HEK293 (cell line): ENCODE data around the gene PCDHB11.

Experiments used
- CTCF ChIA-PET: fragments of 350-600 bp; formaldehyde crosslinking; extraction: SDS; loops from one replicate; lab custom pipeline; 2021; ENCODE audit warnings: antibody characterized with exemption; lab: Yijun Ruan, JAX
- POLR2A ChIA-PET: fragments of 300-600 bp; formaldehyde crosslinking; extraction: SDS; loops from one replicate; lab custom pipeline; 2020; ENCODE audit warnings: antibody characterized with exemption, inconsistent platforms; lab: Yijun Ruan, JAX
- H3K27ac ChIP-seq: fragments of 200-500 bp; sonication (Bioruptor generic); 2 replicates; pipeline ENCODE4 v1.5.1; 2014; ENCODE audit warnings: low read depth, low read length, control low read depth, inconsistent platforms; ENCODE audit errors: extremely low read depth
- H3K36me3 ChIP-seq, 2 experiments: fragments of 200-500 bp in 1 of 2; sonication (Bioruptor generic) in 1 of 2; 1 replicate in 1 of 2; 2 replicates in 1 of 2; pipeline ENCODE4 v1.5.1; 2014 to 2017; ENCODE audit warnings: inconsistent platforms in 2 of 2, low read length in 2 of 2; ENCODE audit not compliant: control insufficient read depth in 2 of 2, insufficient read depth in 1 of 2
- H3K4me1 ChIP-seq: fragments of 200-500 bp; sonication (Bioruptor generic); 2 replicates; pipeline ENCODE4 v1.5.1; 2014; ENCODE audit warnings: mild to moderate bottlenecking, low read length, inconsistent platforms; ENCODE audit not compliant: control insufficient read depth, insufficient read depth
- H3K4me3 ChIP-seq: 2 replicates; pipeline ENCODE4 v1.5.1; 2011; ENCODE audit warnings: low read depth, mild to moderate bottlenecking, control low read depth, low read length, moderate library complexity
- H3K9me3 ChIP-seq: fragments of 200-500 bp; sonication (Bioruptor generic); 2 replicates; pipeline ENCODE4 v1.5.1; 2014; ENCODE audit warnings: low read depth, low read length, inconsistent platforms; ENCODE audit not compliant: control insufficient read depth, insufficient read depth
- IKZF3 ChIP-seq: fragments of 450-650 bp; IDR thresholded peaks from 2 replicates; pipeline ENCODE4 v1.5.0; 2018; ENCODE audit warnings: missing biosample characterization, mild to moderate bottlenecking, missing genetic modification characterization, moderate library complexity
- KLF10 ChIP-seq: fragments of 450-650 bp; IDR thresholded peaks from 2 replicates; pipeline ENCODE4 v1.5.1; 2018; ENCODE audit warnings: missing biosample characterization, mild to moderate bottlenecking, missing genetic modification characterization
- KLF16 ChIP-seq: fragments of 450-650 bp; formaldehyde crosslinking; IDR thresholded peaks from 2 replicates; pipeline ENCODE4 v1.5.1; 2017; ENCODE audit warnings: missing biosample characterization, missing genetic modification characterization
- KLF17 ChIP-seq: fragments of 450-650 bp; formaldehyde crosslinking; IDR thresholded peaks from 2 replicates; pipeline ENCODE4 v1.5.1; 2016; ENCODE audit warnings: missing biosample characterization, missing genetic modification characterization
- KLF8 ChIP-seq: fragments of 450-650 bp; formaldehyde crosslinking; IDR thresholded peaks from 2 replicates; pipeline ENCODE4 v1.5.1; 2016; ENCODE audit warnings: missing biosample characterization, missing genetic modification characterization
- MEIS1 ChIP-seq: sonication (generic); formaldehyde crosslinking; IDR thresholded peaks from 2 replicates; pipeline ENCODE4 v1.8.1; 2022; ENCODE audit warnings: missing genetic modification reagents, mild to moderate bottlenecking, borderline replicate concordance
- PATZ1 ChIP-seq: fragments of 450-650 bp; formaldehyde crosslinking; IDR thresholded peaks from 2 replicates; pipeline ENCODE4 v1.5.1; 2016; ENCODE audit warnings: missing biosample characterization, missing genetic modification characterization
- SCRT2 ChIP-seq: fragments of 450-650 bp; formaldehyde crosslinking; IDR thresholded peaks from 2 replicates; pipeline ENCODE4 v1.5.1; 2016; ENCODE audit warnings: missing biosample characterization, missing genetic modification characterization
- YY2 ChIP-seq: fragments of 450-650 bp; formaldehyde crosslinking; IDR thresholded peaks from 2 replicates; pipeline ENCODE4 v1.5.1; 2016; ENCODE audit warnings: missing biosample characterization, missing genetic modification characterization
- ZBTB1 ChIP-seq: fragments of 450-650 bp; formaldehyde crosslinking; IDR thresholded peaks from 2 replicates; pipeline ENCODE4 v1.5.1; 2016; ENCODE audit warnings: missing biosample characterization, missing genetic modification characterization
- ZBTB49 ChIP-seq: fragments of 450-650 bp; formaldehyde crosslinking; IDR thresholded peaks from 2 replicates; pipeline ENCODE4 v1.5.1; 2016; ENCODE audit warnings: missing biosample characterization, missing genetic modification characterization, low read depth
- ZNF132 ChIP-seq: fragments of 450-650 bp; formaldehyde crosslinking; IDR thresholded peaks from 2 replicates; pipeline ENCODE4 v1.5.1; 2017; ENCODE audit warnings: missing biosample characterization, missing genetic modification characterization, borderline replicate concordance
- ZNF138 ChIP-seq: fragments of 450-650 bp; formaldehyde crosslinking; IDR thresholded peaks from 2 replicates; pipeline ENCODE4 v1.5.1; 2016; ENCODE audit warnings: missing biosample characterization, missing genetic modification characterization, borderline replicate concordance
- ZNF184 ChIP-seq: fragments of 450-650 bp; IDR thresholded peaks from 2 replicates; pipeline ENCODE4 v1.5.1; 2018; ENCODE audit warnings: missing biosample characterization, mild to moderate bottlenecking, missing genetic modification characterization
- ZNF202 ChIP-seq: fragments of 450-650 bp; formaldehyde crosslinking; IDR thresholded peaks from 2 replicates; pipeline ENCODE4 v1.5.1; 2016; ENCODE audit warnings: missing biosample characterization, missing genetic modification characterization, borderline replicate concordance
- ZNF248 ChIP-seq: fragments of 450-650 bp; formaldehyde crosslinking; IDR thresholded peaks from 2 replicates; pipeline ENCODE4 v1.5.1; 2017; ENCODE audit warnings: missing biosample characterization, missing genetic modification characterization
- ZNF324 ChIP-seq: fragments of 450-650 bp; formaldehyde crosslinking; IDR thresholded peaks from 2 replicates; pipeline ENCODE4 v1.5.1; 2016; ENCODE audit warnings: missing biosample characterization, missing genetic modification characterization
- ZNF350 ChIP-seq: fragments of 450-650 bp; formaldehyde crosslinking; IDR thresholded peaks from 2 replicates; pipeline ENCODE4 v1.5.0; 2017; ENCODE audit warnings: missing biosample characterization, mild to moderate bottlenecking, missing genetic modification characterization
- ZNF394 ChIP-seq: fragments of 450-650 bp; formaldehyde crosslinking; IDR thresholded peaks from 2 replicates; pipeline ENCODE4 v1.5.1; 2016; ENCODE audit warnings: missing biosample characterization, missing genetic modification characterization, mild to moderate bottlenecking, moderate library complexity, borderline replicate concordance
- ZNF449 ChIP-seq: fragments of 450-650 bp; formaldehyde crosslinking; IDR thresholded peaks from 2 replicates; pipeline ENCODE4 v1.5.1; 2017; ENCODE audit warnings: missing biosample characterization, mild to moderate bottlenecking, missing genetic modification characterization, moderate library complexity
- ZNF514 ChIP-seq: fragments of 450-650 bp; formaldehyde crosslinking; IDR thresholded peaks from 2 replicates; pipeline ENCODE4 v1.5.1; 2016; ENCODE audit warnings: missing biosample characterization, missing genetic modification characterization
- ZNF521 ChIP-seq: fragments of 450-650 bp; formaldehyde crosslinking; IDR thresholded peaks from 2 replicates; pipeline ENCODE4 v1.5.1; 2017; ENCODE audit warnings: missing biosample characterization, mild to moderate bottlenecking, missing genetic modification characterization
- ZNF600 ChIP-seq: fragments of 450-650 bp; formaldehyde crosslinking; IDR thresholded peaks from 2 replicates; pipeline ENCODE4 v1.5.1; 2016; ENCODE audit warnings: missing biosample characterization, missing genetic modification characterization
- ZNF677 ChIP-seq: fragments of 450-650 bp; IDR thresholded peaks from 2 replicates; pipeline ENCODE4 v1.5.0; 2018; ENCODE audit warnings: missing biosample characterization, mild to moderate bottlenecking, missing genetic modification characterization, moderate library complexity
- ZSCAN23 ChIP-seq: fragments of 450-650 bp; formaldehyde crosslinking; IDR thresholded peaks from 2 replicates; pipeline ENCODE4 v1.5.1; 2016; ENCODE audit warnings: missing biosample characterization, missing genetic modification characterization
- TF ChIP-seq, protein P1 (sequence below): fragments of 450-650 bp; formaldehyde crosslinking; IDR thresholded peaks from 2 replicates; pipeline ENCODE4 v1.5.1; 2016; ENCODE audit warnings: missing biosample characterization, missing genetic modification characterization

PCDHB11 gene

GRCh38 chr5:141150224-141150992 lies 49.0 kb upstream of the PCDHB11 start:
- ChIA-PET POLR2A (no interaction called here), CTCF (interaction anchor here (0.9 to 1.6 kb wide), 7 partner anchors 13 to 65 kb away, joined by 3 to 8 read pairs (median 5); partner anchors contain the start of genes PCDHB11, PCDHB2 and PCDHB7)
- TF ChIP-seq ZBTB49 (no peak), ZNF394 (no peak), ZNF202 (tag by site-specific recombination) (no peak), MEIS1 (CRISPR knock-in tag) (no peak), ZNF138 (no peak), ZNF600 (tag by site-specific recombination) (no peak), IKZF3 (no peak), ZBTB1 (no peak)
- TF ChIP-seq, protein P1, sequence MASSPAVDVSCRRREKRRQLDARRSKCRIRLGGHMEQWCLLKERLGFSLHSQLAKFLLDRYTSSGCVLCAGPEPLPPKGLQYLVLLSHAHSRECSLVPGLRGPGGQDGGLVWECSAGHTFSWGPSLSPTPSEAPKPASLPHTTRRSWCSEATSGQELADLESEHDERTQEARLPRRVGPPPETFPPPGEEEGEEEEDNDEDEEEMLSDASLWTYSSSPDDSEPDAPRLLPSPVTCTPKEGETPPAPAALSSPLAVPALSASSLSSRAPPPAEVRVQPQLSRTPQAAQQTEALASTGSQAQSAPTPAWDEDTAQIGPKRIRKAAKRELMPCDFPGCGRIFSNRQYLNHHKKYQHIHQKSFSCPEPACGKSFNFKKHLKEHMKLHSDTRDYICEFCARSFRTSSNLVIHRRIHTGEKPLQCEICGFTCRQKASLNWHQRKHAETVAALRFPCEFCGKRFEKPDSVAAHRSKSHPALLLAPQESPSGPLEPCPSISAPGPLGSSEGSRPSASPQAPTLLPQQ (tag by site-specific recombination), result no peak

DNA sequence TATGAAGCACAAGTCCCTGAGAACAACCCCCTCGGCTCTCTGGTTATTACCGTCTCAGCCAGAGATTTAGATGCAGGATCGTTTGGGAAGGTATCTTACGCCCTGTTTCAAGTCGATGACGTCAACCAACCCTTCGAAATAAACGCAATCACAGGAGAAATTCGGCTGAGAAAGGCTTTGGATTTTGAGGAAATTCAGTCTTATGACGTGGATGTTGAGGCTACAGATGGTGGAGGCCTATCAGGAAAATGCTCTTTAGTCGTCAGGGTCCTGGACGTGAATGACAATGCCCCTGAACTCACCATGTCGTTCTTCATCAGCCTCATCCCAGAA lies 48.5 kb upstream of the PCDHB11 start:
- POLR2A ChIA-PET, result no interaction called here
- Histone ChIP-seq H3K36me3 (no peaks in the 10 kb centered on the region), H3K4me3 (no peak overlapping the region), H3K4me1 (no peaks in the 10 kb centered on the region), H3K27ac (no peak overlapping the region), H3K9me3 (no peaks in the 10 kb centered on the region)
- CTCF ChIA-PET, result interaction anchor here (1.4 to 1.6 kb wide), 2 partner anchors 21 to 57 kb away, joined by 5 to 8 read pairs; partner anchors contain the start of genes PCDHB2 and PCDHB7
- TF ChIP-seq ZNF514 (no peak), ZSCAN23 (tag by site-specific recombination) (no peak), ZNF350 (tag by site-specific recombination) (no peak), SCRT2 (tag by site-specific recombination) (no peak), ZNF248 (tag by site-specific recombination) (no peak), PATZ1 (tag by site-specific recombination) (no peak), ZNF184 (tag by site-specific recombination) (no peak), YY2 (tag by site-specific recombination) (no peak), KLF10 (tag by site-specific recombination) (no peak), KLF16 (tag by site-specific recombination) (no peak), KLF17 (tag by site-specific recombination) (no peak), ZNF677 (tag by site-specific recombination) (no peak), KLF8 (tag by site-specific recombination) (no peak), ZNF521 (tag by site-specific recombination) (no peak), ZNF449 (tag by site-specific recombination) (no peak), ZNF132 (tag by site-specific recombination) (no peak), ZNF324 (tag by site-specific recombination) (no peak)
- TF ChIP-seq, all 188 proteins: peak for 0

More at GRCh38 chr5:141150224-141150992, 49.0 kb upstream of the PCDHB11 start:
- Histone ChIP-seq H3K27ac (no peak overlapping the region), H3K36me3 (no peaks in the 10 kb centered on the region), H3K4me3 (no peak overlapping the region), H3K4me1 (no peaks in the 10 kb centered on the region), H3K9me3 (no peaks in the 10 kb centered on the region)
